Left renal pelvis (tissue), 4 donors: ENCODE data around the gene PDHX. TPM values are rescaled to one million over a fixed set of nuclear protein-coding genes. Genes with fewer than 3 reads are reported as not detected.
"Not testable (repeated sequence)": the region's sequence is repeated elsewhere in the genome, so short reads cannot be mapped to it uniquely, and the experiment has no call there.

Experiments
- DNase-seq, 4 donors: peaks; one replicate each; pipeline ENCODE4 v3.0.0-alpha.2; 2013; ENCODE audit warnings: low read depth in 4 of 4, low spot score in 3 of 4
- polyA plus RNA-seq, 4 donors: library from polyadenylated mRNA; unstranded; fragments of 120-200 nt; gene quantifications; one replicate each; pipeline ENCODE4 v1.2.1, GENCODE V29; 2013; ENCODE audit not compliant: insufficient read length in 4 of 4

Gene PDHX
- 10 to 100 TPM; 22.4 to 43.6 (median 37.7) TPM for polyA plus RNA-seq

GRCh38 chr11:34916015-34916842 is at the start of gene PDHX, which contains the start of gene APIP:
PDHX (plus strand) TSS chr11:34916618; CDS start chr11:34916656, 38 bp downstream.
APIP (minus strand) TSS chr11:34916379; CDS start chr11:34916284, 95 bp downstream.
- peak; percentile 92 to 97 (median 96) for DNase-seq

- no peak for DNase-seq
Measured at GRCh38 chr11:34869425-34869824, 47.0 kb upstream of the PDHX start.

GRCh38 chr11:34870548-34871196 is 45.7 kb upstream of the PDHX start:
- no peak for DNase-seq

- no peak for DNase-seq
Measured at GRCh38 chr11:34874202-34874601, 42.2 kb upstream of the PDHX start.

GRCh38 chr11:34877375-34877975 is 38.9 kb upstream of the PDHX start:
- no peak for DNase-seq

GRCh38 chr11:34881900-34882299 is 34.5 kb upstream of the PDHX start:
- no peak for DNase-seq

GRCh38 chr11:34886609-34887008 is 29.8 kb upstream of the PDHX start:
- DNase-seq = no peak

- no peak for DNase-seq
Measured at GRCh38 chr11:34887260-34887659, 29.2 kb upstream of the PDHX start.

- DNase-seq = no peak
Measured at GRCh38 chr11:34890089-34890488, 26.3 kb upstream of the PDHX start.

GRCh38 chr11:34890812-34891211 is 25.6 kb upstream of the PDHX start:
- peak in 1 of 4 donors; percentile 14 for DNase-seq

GRCh38 chr11:34891611-34892010 is 24.8 kb upstream of the PDHX start:
- no peak for DNase-seq

GRCh38 chr11:34893416-34893815 is 23.0 kb upstream of the PDHX start:
- DNase-seq = no peak

- DNase-seq = not testable (repeated sequence)
Measured at GRCh38 chr11:34896191-34896590, 20.2 kb upstream of the PDHX start.

- DNase-seq = no peak
Measured at GRCh38 chr11:34897171-34897870, 19.1 kb upstream of the PDHX start.

GRCh38 chr11:34898474-34898873 is 17.9 kb upstream of the PDHX start:
- no peak for DNase-seq

- DNase-seq = no peak
Measured at GRCh38 chr11:34899633-34900016, 16.8 kb upstream of the PDHX start.

- DNase-seq = no peak
Measured at GRCh38 chr11:34904421-34904955, 11.9 kb upstream of the PDHX start.

- DNase-seq = no peak
Measured at GRCh38 chr11:34905666-34906065, 10.8 kb upstream of the PDHX start.

- no peak for DNase-seq
Measured at GRCh38 chr11:34907934-34908593, 8.4 kb upstream of the PDHX start.

- DNase-seq = no peak
Measured at GRCh38 chr11:34909415-34909814, 7.0 kb upstream of the PDHX start.
